CD14-positive monocyte (primary cell): Measurements from ENCODE around the gene SPECC1L. TPM values are rescaled to one million over a fixed set of nuclear protein-coding genes. Genes with fewer than 3 reads are reported as not detected.
A peak's percentile ranks its signal among the peaks of the same experiment; 100 is the strongest.

Experiments
- DNase-seq, 3 donors: peaks; one replicate each; pipeline ENCODE4 v3.0.0-alpha.2; 2011 to 2022
- H2AFZ ChIP-seq: 2 replicates; pipeline ENCODE4 v1.6.0; 2012; ENCODE audit warnings: mild to moderate bottlenecking, low read depth, low read length, inconsistent platforms; ENCODE audit not compliant: insufficient read depth, poor library complexity, severe bottlenecking
- H3K27ac ChIP-seq, 2 donors: 1 replicate in 1 of 2; 2 replicates in 1 of 2; pipeline ENCODE4 v1.5.1; 2012 to 2013; ENCODE audit warnings: low read length in 2 of 2, control low read depth in 1 of 2, inconsistent platforms in 1 of 2, low read depth in 1 of 2, mild to moderate bottlenecking in 1 of 2
- H3K27me3 ChIP-seq, 2 donors: one replicate each; pipeline versions ENCODE4 v1.6.0 to v1.6.1; 2011 to 2013; ENCODE audit warnings: low read length in 2 of 2; ENCODE audit not compliant: control insufficient read depth in 2 of 2, insufficient read depth in 2 of 2
- H3K36me3 ChIP-seq, 2 donors: replicated peaks in 1 of 2; 1 replicate in 1 of 2; 2 replicates in 1 of 2; pipeline versions ENCODE4 v1.5.1 to v1.6.1; 2012 to 2013; ENCODE audit warnings: low read length in 2 of 2, control low read depth in 1 of 2, inconsistent platforms in 1 of 2, mild to moderate bottlenecking in 1 of 2; ENCODE audit not compliant: insufficient read depth in 2 of 2, control insufficient read depth in 1 of 2
- H3K4me1 ChIP-seq, 2 donors: 1 replicate in 1 of 2; 2 replicates in 1 of 2; pipeline versions ENCODE4 v1.5.1 to v1.6.1; 2012 to 2013; ENCODE audit warnings: low read length in 2 of 2, control low read depth in 1 of 2, inconsistent platforms in 1 of 2, mild to moderate bottlenecking in 1 of 2, moderate library complexity in 1 of 2; ENCODE audit not compliant: insufficient read depth in 2 of 2, control insufficient read depth in 1 of 2
- H3K4me2 ChIP-seq: replicated peaks from 2 replicates; pipeline ENCODE3; 2012; ENCODE audit warnings: low read length, moderate library complexity, mild to moderate bottlenecking; ENCODE audit not compliant: poor library complexity, severe bottlenecking; ENCODE audit errors: extremely low read depth
- H3K4me3 ChIP-seq, 3 experiments: fragments of 200-600 bp in 1 of 3; sonication (generic) in 1 of 3; replicated peaks in 1 of 3; 1 replicate in 2 of 3; 2 replicates in 1 of 3; pipeline ENCODE4 v1.5.1; 2011 to 2013; ENCODE audit warnings: low read length in 3 of 3, mild to moderate bottlenecking in 3 of 3, control low read depth in 2 of 3, low read depth in 2 of 3, inconsistent platforms in 1 of 3, moderate library complexity in 1 of 3
- H3K79me2 ChIP-seq: 2 replicates; pipeline ENCODE4 v1.6.0; 2012; ENCODE audit warnings: mild to moderate bottlenecking, control low read depth, inconsistent platforms, low read length, moderate library complexity; ENCODE audit not compliant: insufficient read depth
- H3K9ac ChIP-seq: 2 replicates; pipeline ENCODE4 v1.6.0; 2017; ENCODE audit warnings: low read length, mild to moderate bottlenecking; ENCODE audit not compliant: insufficient read depth, poor library complexity, severe bottlenecking
- H3K9me3 ChIP-seq, 2 donors: replicated peaks in 1 of 2; 1 replicate in 1 of 2; 2 replicates in 1 of 2; pipeline versions ENCODE4 v1.5.1 to v1.6.1; 2012 to 2013; ENCODE audit warnings: low read length in 2 of 2, control low read depth in 1 of 2; ENCODE audit not compliant: control insufficient read depth in 1 of 2, insufficient read depth in 1 of 2
- H4K20me1 ChIP-seq: 2 replicates; pipeline ENCODE4 v1.6.0; 2012; ENCODE audit warnings: mild to moderate bottlenecking, low read length, control low read depth, moderate library complexity; ENCODE audit not compliant: insufficient read depth
- H3K27ac Mint-ChIP-seq, 7 donors: one replicate each; pipeline ENCODE4 v1.8.0; 2020; ENCODE audit warnings: mild to moderate bottlenecking in 7 of 7, mixed read lengths in 7 of 7, moderate library complexity in 6 of 7, inconsistent platforms in 2 of 7
- H3K27me3 Mint-ChIP-seq, 3 donors: one replicate each; pipeline ENCODE4 v1.8.0; 2021 to 2022; ENCODE audit warnings: low read depth in 3 of 3, mild to moderate bottlenecking in 3 of 3, mixed read lengths in 3 of 3, moderate library complexity in 3 of 3, inconsistent platforms in 1 of 3
- H3K36me3 Mint-ChIP-seq, 2 donors: one replicate each; pipeline ENCODE4 v1.8.0; 2020; ENCODE audit warnings: mixed read lengths in 2 of 2, inconsistent platforms in 1 of 2, mild to moderate bottlenecking in 1 of 2
- H3K4me1 Mint-ChIP-seq: one replicate; pipeline ENCODE4 v1.8.0; 2020; ENCODE audit warnings: mild to moderate bottlenecking, mixed read lengths
- H3K4me3 Mint-ChIP-seq, 2 donors: one replicate each; pipeline ENCODE4 v1.8.0; 2020; ENCODE audit warnings: mild to moderate bottlenecking in 2 of 2, mixed read lengths in 2 of 2, moderate library complexity in 1 of 2
- H3K9me3 Mint-ChIP-seq, 7 donors: one replicate each; pipeline ENCODE4 v1.8.0; 2020 to 2022; ENCODE audit warnings: mixed read lengths in 7 of 7, mild to moderate bottlenecking in 6 of 7, moderate library complexity in 6 of 7, inconsistent platforms in 2 of 7
- CTCF ChIP-seq: fragments of 200-600 bp; IDR thresholded peaks from one replicate; pipeline ENCODE4 v1.8.0; 2022; ENCODE audit warnings: antibody characterized with exemption, mild to moderate bottlenecking
- whole genome bisulfite sequencing: methylation state at CpG from one replicate; pipeline ENCODE4 v1.1.5; 2013; ENCODE audit warnings: missing lambda C conversion rate; ENCODE audit not compliant: insufficient coverage; 5-methylcytosine and 5-hydroxymethylcytosine counted together
- intact Hi-C, 2 donors: fragments of 100-400 bp; cut with micrococcal nuclease; formaldehyde crosslinking; loops; one replicate each; pipeline versions ENCODE4 v1.15.0 to v1.15.1; 2023
- polyA plus RNA-seq, 3 donors: library from polyadenylated mRNA; depleted of rRNA in 1 of 3; unstranded in 2 of 3; stranded (reverse) in 1 of 3; fragments of 300-500 nt in 2 of 3; fragments of >200 nt in 1 of 3; fragmentation: Illumina TruSeq in 2 of 3; gene quantifications; 1 replicate in 2 of 3; 2 replicates in 1 of 3; pipeline ENCODE4 v1.2.3, GENCODE V29; 2012 to 2021

Gene SPECC1L
- polyA plus RNA-seq, 3 donors, result 2.5 to 7.2 (median 4.9) TPM

DNA sequence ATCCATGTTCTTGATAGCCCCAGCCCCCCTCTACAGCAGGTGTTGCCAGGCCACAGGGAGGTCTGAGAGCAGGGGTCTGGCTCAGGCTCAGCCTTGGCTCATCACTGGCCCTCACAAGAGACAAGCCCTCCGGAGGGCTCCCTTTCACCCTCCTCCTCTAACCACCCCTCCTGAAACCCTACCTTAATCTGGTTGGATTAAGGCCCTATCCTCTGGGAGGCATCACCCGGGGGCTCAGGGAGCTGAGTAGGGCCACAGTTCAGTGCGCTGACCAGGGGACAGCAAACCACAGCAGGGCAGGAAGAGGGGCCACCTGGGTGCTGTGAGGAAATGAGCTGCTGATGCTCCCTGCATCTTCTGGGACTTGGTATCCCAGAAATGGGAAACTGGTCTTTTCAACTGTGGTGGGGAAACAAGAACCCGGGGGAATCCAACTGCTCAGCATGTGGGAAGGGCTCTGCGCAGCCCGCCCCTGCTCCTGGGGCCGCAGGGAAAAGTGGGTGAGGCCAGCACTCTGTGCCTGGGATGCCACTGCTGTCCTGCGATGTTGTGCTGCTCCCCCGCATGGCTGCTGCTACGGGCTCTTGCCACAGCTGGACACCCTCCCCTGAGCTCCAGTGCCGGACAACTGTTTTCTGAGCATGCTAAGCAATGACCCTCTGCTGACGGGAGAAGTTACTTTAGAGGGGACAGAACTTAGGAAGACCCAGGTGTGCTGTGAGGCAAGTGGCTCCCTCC lies 174.3 kb downstream of the SPECC1L start:
- H3K9me3 ChIP-seq, result no peaks in the 10 kb centered on the region
- peak overlapping the region in 2 of 7 donors; percentile 24 to 33 for H3K27ac Mint-ChIP-seq
- H3K27me3 Mint-ChIP-seq, result peaks cover 0 to 5% (median 0%) of the 10 kb centered on the region in 3 donors
- H3K4me2 ChIP-seq, result no peak overlapping the region
- no peaks in the 10 kb centered on the region for H4K20me1 ChIP-seq
- H2AFZ ChIP-seq, result no peak overlapping the region
- no peak overlapping the region for H3K9ac ChIP-seq
- 98% methylated on average over 11 of the region's 12 CpGs for WGBS
- peaks cover 65% of the 10 kb centered on the region for H3K4me1 Mint-ChIP-seq
- no peak overlapping the region for H3K27ac ChIP-seq
- H3K27me3 ChIP-seq, result no peaks in the 10 kb centered on the region
- no peak for DNase-seq
- TF ChIP-seq CTCF, result no peak
- no peak overlapping the region for H3K4me3 ChIP-seq
- peaks cover 0 to 2% (median 0%) of the 10 kb centered on the region in 7 donors for H3K9me3 Mint-ChIP-seq
- peaks cover 19% of the 10 kb centered on the region for H3K79me2 ChIP-seq
- no peak overlapping the region for H3K4me3 Mint-ChIP-seq
- peaks cover 2 to 10% of the 10 kb centered on the region in 2 donors for H3K36me3 ChIP-seq
- peaks cover 48 to 65% of the 10 kb centered on the region in 2 donors for H3K4me1 ChIP-seq
- peaks cover 46 to 60% of the 10 kb centered on the region in 2 donors for H3K36me3 Mint-ChIP-seq
- intact Hi-C loops, result no loop called here

DNA sequence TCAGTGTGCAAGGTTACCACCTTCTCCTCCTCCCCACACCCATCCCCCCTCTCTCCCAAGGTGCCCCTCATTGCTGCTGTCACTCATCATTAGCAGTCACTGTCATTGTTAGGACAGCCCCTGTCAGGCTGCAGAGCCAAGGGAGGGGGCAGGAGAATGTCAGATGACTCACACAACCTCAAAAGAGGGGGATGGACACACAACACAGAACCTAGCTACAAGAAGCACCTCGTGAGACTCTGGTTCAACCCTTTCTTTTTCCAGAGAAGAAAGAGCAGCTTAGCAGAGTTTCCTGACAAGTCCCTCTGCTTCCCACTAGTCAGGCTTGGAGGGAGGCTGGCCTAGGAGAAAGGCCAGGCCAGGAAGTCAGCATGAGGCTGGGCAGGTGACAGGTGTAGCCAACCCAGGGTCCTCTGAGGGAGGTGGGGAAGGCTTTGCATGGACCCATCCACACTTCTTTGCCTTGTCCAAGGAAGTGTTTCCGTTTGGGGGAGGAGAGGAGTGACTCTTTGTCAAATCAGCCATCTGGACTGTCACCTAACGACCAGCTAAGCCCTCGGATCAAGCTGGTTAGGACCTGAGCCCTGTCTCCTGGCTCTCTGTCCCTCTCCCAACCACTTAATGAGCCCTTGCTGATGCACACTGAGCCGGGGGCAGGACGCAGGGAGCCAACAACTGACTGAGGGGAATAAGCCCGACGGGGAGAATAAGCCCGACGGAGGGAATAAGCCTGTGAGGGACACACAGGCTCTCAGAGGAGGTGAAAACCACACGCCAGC lies 175.0 kb downstream of the SPECC1L start:
- WGBS, result 97% methylated on average over 8 of the region's 11 CpGs
- no peak overlapping the region for H3K4me3 ChIP-seq
- no peak overlapping the region for H3K9ac ChIP-seq
- no peaks in the 10 kb centered on the region for H3K27me3 ChIP-seq
- no peak overlapping the region for H2AFZ ChIP-seq
- H3K79me2 ChIP-seq, result peaks cover 19% of the 10 kb centered on the region
- Mint-ChIP-seq H3K4me3 (no peak overlapping the region), H3K36me3 (peaks cover 45 to 60% of the 10 kb centered on the region in 2 donors), H3K4me1 (peaks cover 66% of the 10 kb centered on the region), H3K9me3 (peaks cover 0 to 2% (median 0%) of the 10 kb centered on the region in 7 donors), H3K27me3 (peaks cover 0 to 7% (median 0%) of the 10 kb centered on the region in 3 donors), H3K27ac (peak overlapping the region in 3 of 7 donors; percentile 15 to 68 (median 24))
- peak in 1 of 3 donors; percentile 63 for DNase-seq
- TF ChIP-seq CTCF, result no peak
- no peak overlapping the region for H3K4me2 ChIP-seq
- H3K36me3 ChIP-seq, result peaks cover 2 to 10% of the 10 kb centered on the region in 2 donors
- no peak overlapping the region for H3K27ac ChIP-seq
- H4K20me1 ChIP-seq, result no peaks in the 10 kb centered on the region
- intact Hi-C loops, result no loop called here
- H3K9me3 ChIP-seq, result no peaks in the 10 kb centered on the region
- peaks cover 48 to 65% of the 10 kb centered on the region in 2 donors for H3K4me1 ChIP-seq
